Smooth muscle cell (in vitro differentiated cells): ENCODE measurements around the gene KSR2. TPM values are rescaled to one million over a fixed set of nuclear protein-coding genes. Genes with fewer than 3 reads are reported as not detected.

Experiments used
- DNase-seq: peaks from one replicate; lab custom pipeline; 2025; ENCODE audit not compliant: unreplicated experiment; lab: John Stamatoyannopoulos, UW
- H2AFZ ChIP-seq: fragments of 200-600 bp; sonication (generic); 2 replicates; pipeline ENCODE4 v1.6.0; 2016; ENCODE audit warnings: antibody characterized with exemption, low read depth, mild to moderate bottlenecking
- H3F3A ChIP-seq: fragments of 200-600 bp; sonication (generic); 2 replicates; pipeline ENCODE4 v1.6.0; 2017; ENCODE audit warnings: antibody characterized with exemption, low read depth
- H3K27ac ChIP-seq: fragments of 200-600 bp; sonication (generic); 2 replicates; pipeline ENCODE4 v1.5.1; 2016; ENCODE audit warnings: low read depth, mild to moderate bottlenecking
- H3K27me3 ChIP-seq: fragments of 200-600 bp; sonication (generic); 2 replicates; pipeline ENCODE4 v1.6.1; 2016; ENCODE audit warnings: low read depth, mild to moderate bottlenecking
- H3K36me3 ChIP-seq: fragments of 200-600 bp; sonication (generic); 2 replicates; pipeline ENCODE4 v1.5.1; 2016; ENCODE audit warnings: low read depth
- H3K4me1 ChIP-seq: fragments of 200-600 bp; sonication (generic); 2 replicates; pipeline ENCODE4 v1.5.1; 2016; ENCODE audit warnings: low read depth
- H3K4me2 ChIP-seq: fragments of 200-600 bp; sonication (generic); 2 replicates; pipeline ENCODE4 v1.6.0; 2016; ENCODE audit warnings: mild to moderate bottlenecking
- H3K4me3 ChIP-seq: fragments of 200-600 bp; sonication (generic); 2 replicates; pipeline ENCODE4 v1.5.1; 2016; ENCODE audit warnings: mild to moderate bottlenecking
- H3K79me2 ChIP-seq: fragments of 200-600 bp; sonication (generic); 2 replicates; pipeline ENCODE4 v1.6.0; 2016; ENCODE audit warnings: low read depth, mild to moderate bottlenecking
- H3K9ac ChIP-seq: fragments of 200-600 bp; sonication (generic); 2 replicates; pipeline ENCODE4 v1.6.0; 2016; ENCODE audit warnings: low read depth
- H3K9me3 ChIP-seq: fragments of 200-600 bp; sonication (generic); replicated peaks from 2 replicates; pipeline ENCODE4 v1.5.1; 2016; ENCODE audit warnings: low read depth
- H4K20me1 ChIP-seq: fragments of 200-600 bp; sonication (generic); 2 replicates; pipeline ENCODE4 v1.6.0; 2016; ENCODE audit warnings: low read depth
- WGBS: methylation state at CpG from one replicate; pipeline ENCODE4 v1.1.7; 2016; ENCODE audit warnings: low lambda C conversion rate; 5-methylcytosine and 5-hydroxymethylcytosine counted together
- polyA plus RNA-seq: library from polyadenylated mRNA; unstranded; fragments of >200 nt; fragmentation: Nextera tagmentation; extraction: Ambion mirVana; gene quantifications from 2 replicates; pipeline ENCODE4 v1.2.1, GENCODE V29; 2016
- total RNA-seq: library from RNA; depleted of rRNA; stranded (reverse); fragments of >200 nt; gene quantifications from 2 replicates; pipeline ENCODE4 v1.2.3, GENCODE V29; 2014
- TF ChIP-seq, protein P1 (sequence below): fragments of 200-600 bp; sonication (generic); IDR thresholded peaks from 2 replicates; pipeline ENCODE4 v1.5.1; 2017; ENCODE audit warnings: borderline replicate concordance, mild to moderate bottlenecking, antibody characterized with exemption; ENCODE audit not compliant: insufficient read depth, poor library complexity, severe bottlenecking

The KSR2 gene
- total and polyA plus RNA-seq, 2 experiments from 2014 or later = 0.04 TPM; not detected in 1

DNA sequence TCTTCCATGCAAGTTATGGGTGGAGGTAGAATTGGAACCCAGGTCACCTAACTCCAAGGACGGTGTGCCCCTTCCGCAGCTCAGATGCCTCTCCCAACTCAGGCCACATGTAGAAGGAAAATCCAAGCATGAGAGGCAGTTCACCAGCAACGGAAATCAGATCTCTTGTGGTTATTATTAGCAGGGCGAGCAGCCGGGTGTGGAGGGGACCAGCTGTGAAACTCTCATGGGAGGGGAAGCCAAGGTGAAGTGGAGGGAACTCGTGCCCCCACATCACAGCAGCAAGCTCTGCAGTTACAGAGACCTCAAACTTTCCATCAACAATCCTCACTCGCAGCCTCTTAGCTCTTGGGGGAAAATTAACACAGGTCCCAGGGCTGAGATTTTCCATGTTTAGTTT, 79.7 kb downstream of the KSR2 start:
- H3K4me1 ChIP-seq = no peaks in the 10 kb centered on the region
- TF ChIP-seq, protein P1, sequence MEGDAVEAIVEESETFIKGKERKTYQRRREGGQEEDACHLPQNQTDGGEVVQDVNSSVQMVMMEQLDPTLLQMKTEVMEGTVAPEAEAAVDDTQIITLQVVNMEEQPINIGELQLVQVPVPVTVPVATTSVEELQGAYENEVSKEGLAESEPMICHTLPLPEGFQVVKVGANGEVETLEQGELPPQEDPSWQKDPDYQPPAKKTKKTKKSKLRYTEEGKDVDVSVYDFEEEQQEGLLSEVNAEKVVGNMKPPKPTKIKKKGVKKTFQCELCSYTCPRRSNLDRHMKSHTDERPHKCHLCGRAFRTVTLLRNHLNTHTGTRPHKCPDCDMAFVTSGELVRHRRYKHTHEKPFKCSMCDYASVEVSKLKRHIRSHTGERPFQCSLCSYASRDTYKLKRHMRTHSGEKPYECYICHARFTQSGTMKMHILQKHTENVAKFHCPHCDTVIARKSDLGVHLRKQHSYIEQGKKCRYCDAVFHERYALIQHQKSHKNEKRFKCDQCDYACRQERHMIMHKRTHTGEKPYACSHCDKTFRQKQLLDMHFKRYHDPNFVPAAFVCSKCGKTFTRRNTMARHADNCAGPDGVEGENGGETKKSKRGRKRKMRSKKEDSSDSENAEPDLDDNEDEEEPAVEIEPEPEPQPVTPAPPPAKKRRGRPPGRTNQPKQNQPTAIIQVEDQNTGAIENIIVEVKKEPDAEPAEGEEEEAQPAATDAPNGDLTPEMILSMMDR = no peak

GRCh38 chr12:117885211-117885610, 83.6 kb downstream of the KSR2 start:
- TF ChIP-seq, protein P1 = no peak
- Histone ChIP-seq H3F3A (no peaks in the 10 kb centered on the region), H4K20me1 (no peaks in the 10 kb centered on the region), H3K27ac (no peak overlapping the region), H2AFZ (no peak overlapping the region), H3K9ac (no peak overlapping the region), H3K27me3 (no peaks in the 10 kb centered on the region), H3K9me3 (no peaks in the 10 kb centered on the region), H3K4me2 (no peak overlapping the region), H3K4me3 (no peak overlapping the region), H3K79me2 (no peaks in the 10 kb centered on the region), H3K4me1 (no peaks in the 10 kb centered on the region), H3K36me3 (no peaks in the 10 kb centered on the region)
- 88% methylated on average over 3 of the region's 3 CpGs for WGBS
- no peak for DNase-seq

More for the DNA sequence above, 79.7 kb downstream of the KSR2 start:
- no peaks in the 10 kb centered on the region for H3K79me2 ChIP-seq
- no peak for DNase-seq
- WGBS = 93% methylated on average over 7 of the region's 7 CpGs
- no peak overlapping the region for H3K27ac ChIP-seq
- no peak overlapping the region for H2AFZ ChIP-seq
- no peak overlapping the region for H3K9ac ChIP-seq
- H3K9me3 ChIP-seq = no peaks in the 10 kb centered on the region
- H3K27me3 ChIP-seq = no peaks in the 10 kb centered on the region
- H3K4me3 ChIP-seq = no peak overlapping the region
- no peaks in the 10 kb centered on the region for H4K20me1 ChIP-seq
- no peaks in the 10 kb centered on the region for H3K36me3 ChIP-seq
- no peak overlapping the region for H3K4me2 ChIP-seq
- H3F3A ChIP-seq = no peaks in the 10 kb centered on the region

- Histone ChIP-seq H4K20me1 (no peaks in the 10 kb centered on the region), H3K9ac (no peak overlapping the region), H3K27ac (no peak overlapping the region), H3K27me3 (no peaks in the 10 kb centered on the region), H3K4me1 (no peaks in the 10 kb centered on the region), H3K4me2 (no peak overlapping the region), H3K9me3 (no peaks in the 10 kb centered on the region), H3K36me3 (no peaks in the 10 kb centered on the region), H2AFZ (no peak overlapping the region), H3K4me3 (no peak overlapping the region), H3F3A (no peaks in the 10 kb centered on the region), H3K79me2 (no peaks in the 10 kb centered on the region)
- no peak for DNase-seq
- 82% methylated on average over 3 of the region's 3 CpGs for WGBS
- TF ChIP-seq, protein P1 = no peak
Observed at GRCh38 chr12:117884161-117884560, 84.6 kb downstream of the KSR2 start.

DNA sequence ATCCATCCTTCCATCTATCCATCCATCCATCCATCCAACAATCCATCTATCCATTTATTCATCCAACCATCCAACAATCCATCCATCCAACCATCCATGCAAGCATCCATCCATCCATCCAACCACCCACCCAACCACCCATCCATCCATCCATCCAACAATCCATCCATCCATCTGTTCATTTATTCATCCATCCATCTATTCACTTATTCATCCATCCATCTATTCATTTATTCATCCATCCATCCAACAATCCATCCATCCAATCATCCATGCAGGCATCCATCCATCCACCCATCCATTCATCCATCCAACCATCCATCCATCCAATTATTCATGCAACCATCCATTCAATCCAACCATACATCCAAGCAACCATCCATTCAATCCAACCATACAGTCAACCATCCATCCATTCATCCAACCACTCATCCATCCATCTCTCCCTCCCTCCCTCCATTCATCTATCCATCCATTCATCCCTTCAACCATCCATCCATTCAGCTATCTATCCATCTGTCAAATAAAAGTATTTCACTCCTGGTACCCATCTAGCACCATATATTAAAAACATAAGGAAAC, 86.1 kb downstream of the KSR2 start:
- Histone ChIP-seq H3F3A (no peaks in the 10 kb centered on the region), H2AFZ (no peak overlapping the region), H4K20me1 (no peaks in the 10 kb centered on the region), H3K36me3 (no peaks in the 10 kb centered on the region), H3K4me3 (no peak overlapping the region), H3K27ac (no peak overlapping the region), H3K79me2 (no peaks in the 10 kb centered on the region), H3K4me2 (no peak overlapping the region), H3K4me1 (no peaks in the 10 kb centered on the region), H3K27me3 (no peaks in the 10 kb centered on the region), H3K9me3 (no peaks in the 10 kb centered on the region), H3K9ac (no peak overlapping the region)
- no peak for DNase-seq
- TF ChIP-seq, protein P1 = no peak
